Measurements from ENCODE around the gene SLC6A11.

Gene SLC6A11

DNA sequence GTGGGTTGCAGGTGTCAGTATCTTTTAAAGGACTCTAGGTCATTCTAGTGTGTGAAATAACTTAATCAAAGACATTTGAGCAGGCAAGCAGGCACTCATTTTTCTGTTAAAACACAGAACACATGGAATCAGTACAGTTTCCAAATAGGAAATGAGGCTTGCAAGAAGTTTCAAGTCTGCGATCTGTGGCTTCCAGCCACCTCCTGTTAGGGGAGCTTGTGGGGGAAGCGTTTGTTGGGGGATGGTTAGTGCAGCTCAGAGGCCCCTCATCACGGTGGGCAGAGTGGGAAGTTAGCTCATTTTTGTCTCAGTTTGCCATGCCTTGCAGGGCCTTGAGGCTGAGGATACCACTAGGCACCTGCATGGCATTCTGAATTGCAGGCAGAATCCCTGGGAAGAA is 59.9 kb downstream of the SLC6A11 start:
- Histone ChIP-seq H3K27me3 (ENCODE audit: insufficient read depth, low read depth) (no peaks in the 10 kb centered on the region), H2AFZ (ENCODE audit: low read depth) (no peak overlapping the region), H3K4me3 (IDR thresholded peaks at IDR 0.05; ENCODE audit: insufficient read depth, low read depth, low read length) (no peak overlapping the region), H3K36me3 (ENCODE audit: insufficient read depth) (no peaks in the 10 kb centered on the region), H3K9ac (no peak overlapping the region), H4K20me1 (ENCODE audit: insufficient read depth) (no peaks in the 10 kb centered on the region), H3K79me2 (ENCODE audit: insufficient read depth, low read depth) (no peaks in the 10 kb centered on the region), H3K4me2 (no peak overlapping the region), H3K27ac (no peak overlapping the region), H3K4me1 (ENCODE audit: low read depth, poor library complexity, severe bottlenecking) (no peaks in the 10 kb centered on the region)
- TF ChIP-seq, protein P1, sequence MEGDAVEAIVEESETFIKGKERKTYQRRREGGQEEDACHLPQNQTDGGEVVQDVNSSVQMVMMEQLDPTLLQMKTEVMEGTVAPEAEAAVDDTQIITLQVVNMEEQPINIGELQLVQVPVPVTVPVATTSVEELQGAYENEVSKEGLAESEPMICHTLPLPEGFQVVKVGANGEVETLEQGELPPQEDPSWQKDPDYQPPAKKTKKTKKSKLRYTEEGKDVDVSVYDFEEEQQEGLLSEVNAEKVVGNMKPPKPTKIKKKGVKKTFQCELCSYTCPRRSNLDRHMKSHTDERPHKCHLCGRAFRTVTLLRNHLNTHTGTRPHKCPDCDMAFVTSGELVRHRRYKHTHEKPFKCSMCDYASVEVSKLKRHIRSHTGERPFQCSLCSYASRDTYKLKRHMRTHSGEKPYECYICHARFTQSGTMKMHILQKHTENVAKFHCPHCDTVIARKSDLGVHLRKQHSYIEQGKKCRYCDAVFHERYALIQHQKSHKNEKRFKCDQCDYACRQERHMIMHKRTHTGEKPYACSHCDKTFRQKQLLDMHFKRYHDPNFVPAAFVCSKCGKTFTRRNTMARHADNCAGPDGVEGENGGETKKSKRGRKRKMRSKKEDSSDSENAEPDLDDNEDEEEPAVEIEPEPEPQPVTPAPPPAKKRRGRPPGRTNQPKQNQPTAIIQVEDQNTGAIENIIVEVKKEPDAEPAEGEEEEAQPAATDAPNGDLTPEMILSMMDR (conservative IDR thresholded peaks at IDR 0.05; ENCODE audit: low read depth, low read length) = no peak

DNA sequence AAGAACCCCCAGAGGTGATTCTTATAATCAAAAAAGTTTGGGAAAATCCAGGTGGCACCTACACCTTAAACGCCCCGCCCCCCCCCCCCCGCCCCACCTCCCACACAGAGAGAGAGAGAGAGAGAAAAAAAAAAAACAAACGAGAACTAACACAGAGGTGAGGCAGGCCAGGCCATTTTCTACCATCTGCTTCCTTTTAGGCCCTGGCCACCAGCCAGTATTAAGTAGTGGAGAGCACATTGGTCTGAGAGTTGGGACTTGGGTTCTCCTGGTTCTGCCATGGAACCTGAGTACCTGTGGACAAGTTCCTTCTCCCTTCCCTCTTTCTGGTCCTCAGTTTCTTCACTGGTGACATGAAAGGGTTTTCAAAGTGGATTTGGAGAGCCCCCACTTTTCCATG is 60.6 kb downstream of the SLC6A11 start:
- Histone ChIP-seq H3K27me3 (ENCODE audit: insufficient read depth, low read depth) (no peaks in the 10 kb centered on the region), H2AFZ (ENCODE audit: low read depth) (no peak overlapping the region), H3K36me3 (ENCODE audit: insufficient read depth) (no peaks in the 10 kb centered on the region), H3K4me1 (ENCODE audit: low read depth, poor library complexity, severe bottlenecking) (no peaks in the 10 kb centered on the region), H4K20me1 (ENCODE audit: insufficient read depth) (no peaks in the 10 kb centered on the region), H3K79me2 (ENCODE audit: insufficient read depth, low read depth) (no peaks in the 10 kb centered on the region), H3K9ac (no peak overlapping the region), H3K4me2 (no peak overlapping the region), H3K27ac (no peak overlapping the region), H3K4me3 (IDR thresholded peaks at IDR 0.05; ENCODE audit: insufficient read depth, low read depth, low read length) (no peak overlapping the region)
- TF ChIP-seq, protein P1 (conservative IDR thresholded peaks at IDR 0.05; ENCODE audit: low read depth, low read length) = no peak

DNA sequence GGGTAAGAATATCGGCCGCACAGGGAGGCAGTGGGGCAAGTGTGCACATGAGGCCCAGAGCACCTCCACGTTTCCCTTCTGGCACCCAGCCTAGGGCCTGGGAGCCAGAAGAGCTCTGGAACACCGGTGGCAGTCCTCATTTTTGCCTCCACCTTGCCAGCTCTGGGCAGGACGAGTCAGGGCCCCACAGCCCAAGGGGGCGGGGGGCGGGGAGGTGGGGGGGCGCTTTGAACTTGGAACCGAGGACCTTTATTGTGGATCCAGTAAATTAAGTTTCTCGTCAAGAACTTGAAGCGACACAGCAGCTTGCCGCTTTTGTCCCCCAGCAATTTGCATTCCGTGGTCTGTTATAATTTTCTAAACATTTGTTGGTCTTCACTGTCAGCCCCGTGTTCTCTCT is 66.8 kb downstream of the SLC6A11 start:
- Histone ChIP-seq H3K9ac (no peak overlapping the region), H3K27me3 (ENCODE audit: insufficient read depth, low read depth) (no peaks in the 10 kb centered on the region), H3K4me1 (ENCODE audit: low read depth, poor library complexity, severe bottlenecking) (no peaks in the 10 kb centered on the region), H2AFZ (ENCODE audit: low read depth) (no peak overlapping the region), H3K27ac (no peak overlapping the region), H3K4me2 (no peak overlapping the region), H4K20me1 (ENCODE audit: insufficient read depth) (no peaks in the 10 kb centered on the region), H3K79me2 (ENCODE audit: insufficient read depth, low read depth) (no peaks in the 10 kb centered on the region), H3K4me3 (IDR thresholded peaks at IDR 0.05; ENCODE audit: insufficient read depth, low read depth, low read length) (no peak overlapping the region), H3K36me3 (ENCODE audit: insufficient read depth) (no peaks in the 10 kb centered on the region)
- TF ChIP-seq, protein P1 (conservative IDR thresholded peaks at IDR 0.05; ENCODE audit: low read depth, low read length) = no peak

DNA sequence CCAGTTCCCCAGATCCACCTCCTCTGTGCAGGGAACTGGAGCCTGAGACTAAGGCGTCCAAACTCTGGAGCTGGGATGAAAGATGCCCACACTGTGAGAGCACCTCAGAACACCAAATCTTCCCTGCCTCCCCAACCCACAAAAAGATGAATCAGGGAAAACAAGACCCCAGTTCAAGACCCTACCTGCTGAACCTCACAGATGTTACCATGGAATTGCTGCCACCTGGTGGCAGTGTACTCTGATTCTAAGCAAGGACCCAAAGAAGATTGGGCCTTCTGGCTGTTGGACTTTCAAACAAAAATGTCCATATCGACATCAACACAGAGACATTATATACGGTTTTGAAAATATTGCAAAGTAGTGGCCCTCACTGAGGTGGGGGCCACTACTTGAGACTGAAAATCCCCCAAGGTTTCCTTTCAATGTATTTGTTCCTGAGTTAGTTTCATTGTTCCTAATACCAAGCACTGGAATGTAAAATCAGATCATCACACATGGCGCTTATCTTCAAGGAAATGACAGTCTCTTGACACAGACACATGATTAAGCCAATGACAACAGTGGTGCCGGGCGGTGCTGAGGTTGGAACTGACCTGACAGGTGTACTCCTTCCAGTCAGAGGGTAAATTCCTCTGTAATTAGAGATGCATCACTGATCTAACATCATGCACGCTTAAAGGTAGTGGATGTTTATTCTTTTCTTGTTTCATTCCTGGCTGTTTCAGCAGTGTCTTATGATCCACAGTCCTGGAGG is 67.6 kb downstream of the SLC6A11 start:
- no peak overlapping the region for H3K4me2 ChIP-seq
- H3K27ac ChIP-seq = no peak overlapping the region
- no peaks in the 10 kb centered on the region for H3K79me2 ChIP-seq (ENCODE audit: insufficient read depth, low read depth)
- no peak overlapping the region for H3K4me3 ChIP-seq (IDR thresholded peaks at IDR 0.05; ENCODE audit: insufficient read depth, low read depth, low read length)
- H3K9ac ChIP-seq = no peak overlapping the region
- no peaks in the 10 kb centered on the region for H3K36me3 ChIP-seq (ENCODE audit: insufficient read depth)
- H2AFZ ChIP-seq (ENCODE audit: low read depth) = no peak overlapping the region
- H3K4me1 ChIP-seq (ENCODE audit: low read depth, poor library complexity, severe bottlenecking) = no peaks in the 10 kb centered on the region
- H4K20me1 ChIP-seq (ENCODE audit: insufficient read depth) = no peaks in the 10 kb centered on the region
- H3K27me3 ChIP-seq (ENCODE audit: insufficient read depth, low read depth) = no peaks in the 10 kb centered on the region
- TF ChIP-seq, protein P1 (conservative IDR thresholded peaks at IDR 0.05; ENCODE audit: low read depth, low read length) = 0 out of 2 replicates have a peak, but pooled peaks have one; percentile 22

Data from KMS-11 (cell line).